ENCODE results near the gene ASTN2.

The ASTN2 gene

DNA sequence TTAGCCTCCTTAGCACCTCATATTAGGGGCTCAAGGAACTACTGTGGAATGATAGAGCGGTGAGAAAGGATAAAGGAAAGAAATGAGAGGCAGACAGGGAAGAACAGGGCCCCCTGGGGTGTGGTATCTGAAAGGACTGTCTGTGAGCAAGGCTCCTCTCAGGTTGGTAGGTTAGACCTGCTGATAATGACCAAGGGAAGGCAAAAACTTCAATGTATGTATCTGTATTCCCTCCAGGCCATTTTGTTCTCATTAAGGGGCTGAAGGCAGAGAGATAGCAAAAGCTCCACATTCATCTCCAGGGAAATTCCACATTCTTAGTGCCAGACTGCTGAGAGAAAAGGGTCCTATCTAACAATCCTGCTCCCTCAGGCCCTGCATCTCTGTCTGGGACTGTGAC is 699.1 kb downstream of the ASTN2 start:
- H3K9me2 ChIP-seq (replicated peaks; ENCODE audit: insufficient read depth, low read length), result no peaks in the 10 kb centered on the region
- no peak for DNase-seq
- no peaks in the 10 kb centered on the region for H3K4me1 ChIP-seq (ENCODE audit: low read length)
- H2AFZ ChIP-seq (ENCODE audit: low read length), result no peak overlapping the region
- no peak overlapping the region for H3K4me2 ChIP-seq (ENCODE audit: low read depth, low read length)
- H3K36me3 ChIP-seq (replicated peaks; ENCODE audit: insufficient read depth, low read length), result no peaks in the 10 kb centered on the region
- H3K4me3 ChIP-seq (ENCODE audit: low read length), result no peak overlapping the region
- no peak overlapping the region for H3K9ac ChIP-seq (ENCODE audit: low read length)
- no peaks in the 10 kb centered on the region for H4K20me1 ChIP-seq (ENCODE audit: insufficient read depth, low read length)
- H3K27me3 ChIP-seq (replicated peaks; ENCODE audit: insufficient read depth, low read length), result no peaks in the 10 kb centered on the region
- H3K79me2 ChIP-seq (ENCODE audit: low read length), result no peaks in the 10 kb centered on the region
- H3K27ac ChIP-seq (ENCODE audit: low read length), result no peak overlapping the region
- no peaks in the 10 kb centered on the region for H3F3A ChIP-seq (ENCODE audit: insufficient read depth, low read length)
- no peak for TF ChIP-seq EZH2phosphoT487 (IDR thresholded peaks at IDR 0.05; ENCODE audit: low read length)
- TF ChIP-seq, protein P1, sequence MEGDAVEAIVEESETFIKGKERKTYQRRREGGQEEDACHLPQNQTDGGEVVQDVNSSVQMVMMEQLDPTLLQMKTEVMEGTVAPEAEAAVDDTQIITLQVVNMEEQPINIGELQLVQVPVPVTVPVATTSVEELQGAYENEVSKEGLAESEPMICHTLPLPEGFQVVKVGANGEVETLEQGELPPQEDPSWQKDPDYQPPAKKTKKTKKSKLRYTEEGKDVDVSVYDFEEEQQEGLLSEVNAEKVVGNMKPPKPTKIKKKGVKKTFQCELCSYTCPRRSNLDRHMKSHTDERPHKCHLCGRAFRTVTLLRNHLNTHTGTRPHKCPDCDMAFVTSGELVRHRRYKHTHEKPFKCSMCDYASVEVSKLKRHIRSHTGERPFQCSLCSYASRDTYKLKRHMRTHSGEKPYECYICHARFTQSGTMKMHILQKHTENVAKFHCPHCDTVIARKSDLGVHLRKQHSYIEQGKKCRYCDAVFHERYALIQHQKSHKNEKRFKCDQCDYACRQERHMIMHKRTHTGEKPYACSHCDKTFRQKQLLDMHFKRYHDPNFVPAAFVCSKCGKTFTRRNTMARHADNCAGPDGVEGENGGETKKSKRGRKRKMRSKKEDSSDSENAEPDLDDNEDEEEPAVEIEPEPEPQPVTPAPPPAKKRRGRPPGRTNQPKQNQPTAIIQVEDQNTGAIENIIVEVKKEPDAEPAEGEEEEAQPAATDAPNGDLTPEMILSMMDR (IDR thresholded peaks at IDR 0.05; ENCODE audit: low read length), result no peak
- no peak for TF ChIP-seq EZH2 (optimal IDR thresholded peaks at IDR 0.05; ENCODE audit: low read depth, low read length)
- no peaks in the 10 kb centered on the region for H3K9me3 ChIP-seq (replicated peaks; ENCODE audit: insufficient read depth, low read length)

DNA sequence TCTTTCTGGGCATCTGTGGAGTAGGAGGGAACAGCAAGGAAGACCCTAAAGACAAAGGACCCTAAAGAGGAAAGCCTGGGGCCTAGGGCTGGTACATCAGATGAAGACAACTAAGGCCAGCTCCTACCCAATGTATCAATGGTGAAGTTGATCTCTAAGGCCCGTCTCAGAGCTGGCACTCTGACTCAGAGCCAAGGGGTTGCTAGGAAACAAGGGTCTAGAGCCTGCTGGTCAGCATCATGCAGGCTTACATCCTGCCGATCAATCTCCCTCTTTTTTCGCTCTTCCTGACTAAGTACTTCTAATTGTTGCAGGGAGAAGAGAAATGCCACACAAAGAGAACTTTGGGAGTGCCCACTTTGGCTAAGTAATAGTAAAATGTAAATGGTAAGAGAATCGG is 701.6 kb downstream of the ASTN2 start:
- Histone ChIP-seq H2AFZ (ENCODE audit: low read length) (no peak overlapping the region), H3K79me2 (ENCODE audit: low read length) (no peaks in the 10 kb centered on the region), H3K4me1 (ENCODE audit: low read length) (no peaks in the 10 kb centered on the region), H4K20me1 (ENCODE audit: insufficient read depth, low read length) (no peaks in the 10 kb centered on the region), H3K9me2 (replicated peaks; ENCODE audit: insufficient read depth, low read length) (no peaks in the 10 kb centered on the region), H3K4me2 (ENCODE audit: low read depth, low read length) (no peak overlapping the region), H3F3A (ENCODE audit: insufficient read depth, low read length) (no peaks in the 10 kb centered on the region), H3K27me3 (replicated peaks; ENCODE audit: insufficient read depth, low read length) (no peaks in the 10 kb centered on the region), H3K4me3 (ENCODE audit: low read length) (no peak overlapping the region), H3K27ac (ENCODE audit: low read length) (no peak overlapping the region), H3K9ac (ENCODE audit: low read length) (no peak overlapping the region), H3K9me3 (replicated peaks; ENCODE audit: insufficient read depth, low read length) (no peaks in the 10 kb centered on the region), H3K36me3 (replicated peaks; ENCODE audit: insufficient read depth, low read length) (no peaks in the 10 kb centered on the region)
- TF ChIP-seq EZH2 (optimal IDR thresholded peaks at IDR 0.05; ENCODE audit: low read depth, low read length), result no peak
- TF ChIP-seq, protein P1 (IDR thresholded peaks at IDR 0.05; ENCODE audit: low read length), result no peak
- no peak for TF ChIP-seq EZH2phosphoT487 (IDR thresholded peaks at IDR 0.05; ENCODE audit: low read length)
- no peak for DNase-seq

DNA sequence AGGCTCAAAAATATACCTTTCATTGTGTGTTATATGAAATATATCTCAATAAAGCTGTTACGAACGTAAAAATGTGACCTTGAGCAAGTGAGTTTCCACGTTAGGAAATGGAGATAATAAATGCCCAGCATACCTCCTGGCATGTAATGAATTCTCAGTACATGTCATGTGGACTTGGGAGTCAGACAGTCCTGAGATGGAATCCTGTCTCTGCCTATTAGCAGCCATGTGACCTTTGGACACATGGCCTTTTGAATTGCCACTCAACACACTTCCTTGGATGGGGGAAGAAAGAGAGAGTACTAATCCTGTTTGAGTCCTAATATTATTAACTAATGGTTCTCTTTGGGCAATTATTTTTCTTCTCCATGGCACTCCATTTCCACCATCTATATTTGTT is 702.1 kb downstream of the ASTN2 start:
- Histone ChIP-seq H3K79me2 (ENCODE audit: low read length) (no peaks in the 10 kb centered on the region), H3K4me2 (ENCODE audit: low read depth, low read length) (no peak overlapping the region), H3K27ac (ENCODE audit: low read length) (no peak overlapping the region), H3K36me3 (replicated peaks; ENCODE audit: insufficient read depth, low read length) (no peaks in the 10 kb centered on the region), H3K9ac (ENCODE audit: low read length) (no peak overlapping the region), H3K27me3 (replicated peaks; ENCODE audit: insufficient read depth, low read length) (no peaks in the 10 kb centered on the region), H2AFZ (ENCODE audit: low read length) (no peak overlapping the region), H3K9me2 (replicated peaks; ENCODE audit: insufficient read depth, low read length) (no peaks in the 10 kb centered on the region), H3K4me1 (ENCODE audit: low read length) (no peaks in the 10 kb centered on the region), H4K20me1 (ENCODE audit: insufficient read depth, low read length) (no peaks in the 10 kb centered on the region), H3K4me3 (ENCODE audit: low read length) (no peak overlapping the region), H3F3A (ENCODE audit: insufficient read depth, low read length) (no peaks in the 10 kb centered on the region), H3K9me3 (replicated peaks; ENCODE audit: insufficient read depth, low read length) (no peaks in the 10 kb centered on the region)
- no peak for TF ChIP-seq EZH2phosphoT487 (IDR thresholded peaks at IDR 0.05; ENCODE audit: low read length)
- TF ChIP-seq, protein P1 (IDR thresholded peaks at IDR 0.05; ENCODE audit: low read length), result no peak
- no peak for TF ChIP-seq EZH2 (optimal IDR thresholded peaks at IDR 0.05; ENCODE audit: low read depth, low read length)
- no peak for DNase-seq

All from MM.1S (cell line).